PFSK-1 (cell line): Measurements from ENCODE around the gene MGST2.

ENCODE experiments used
- FOXP2 ChIP-seq: optimal IDR thresholded peaks from 2 replicates; pipeline ENCODE3; 2011; ENCODE audit warnings: borderline replicate concordance, control low read depth, inconsistent platforms; ENCODE audit not compliant: insufficient read depth; ENCODE audit errors: extremely low read length, extremely low read depth
- POLR2AphosphoS5 ChIP-seq: IDR thresholded peaks from 2 replicates; pipeline ENCODE4 v1.6.1; 2012; ENCODE audit warnings: low read depth, mild to moderate bottlenecking, control low read depth, low read length, moderate library complexity
- REST ChIP-seq, 2 experiments: IDR thresholded peaks; 2 replicates each; pipeline versions ENCODE4 v1.6.1 to v1.8.0; 2011 to 2012; ENCODE audit warnings: low read depth in 2 of 2, low read length in 2 of 2, control low read depth in 1 of 2, inconsistent platforms in 1 of 2, mild to moderate bottlenecking in 1 of 2, moderate library complexity in 1 of 2; ENCODE audit not compliant: insufficient read depth in 1 of 2
- SIN3A ChIP-seq: IDR thresholded peaks from 2 replicates; pipeline ENCODE4 v1.6.1; 2012; ENCODE audit warnings: mild to moderate bottlenecking, low read length, moderate library complexity, borderline replicate concordance; ENCODE audit not compliant: insufficient read depth
- TAF1 ChIP-seq: IDR thresholded peaks from 2 replicates; pipeline ENCODE4 v1.6.1; 2012; ENCODE audit warnings: low read length, control low read depth, borderline replicate concordance; ENCODE audit not compliant: insufficient read depth

MGST2 gene

GRCh38 chr4:139645458-139645857 lies 20.2 kb upstream of the MGST2 start:
- TF ChIP-seq SIN3A, result no peak

- no peak for TF ChIP-seq REST (IDR thresholded peaks at IDR 0.05; ENCODE audit: insufficient read depth in 1 of 2, low read depth in 2 of 2, low read length in 2 of 2)
- no peak for TF ChIP-seq TAF1
- TF ChIP-seq POLR2AphosphoS5, result no peak
- no peak for TF ChIP-seq SIN3A
- TF ChIP-seq FOXP2, result no peak
Observed at GRCh38 chr4:139647184-139647583, 18.4 kb upstream of the MGST2 start.

- TF ChIP-seq POLR2AphosphoS5 (no peak), TAF1 (no peak), FOXP2 (no peak), SIN3A (no peak), REST (IDR thresholded peaks at IDR 0.05; ENCODE audit: insufficient read depth in 1 of 2, low read depth in 2 of 2, low read length in 2 of 2) (no peak)
Observed at GRCh38 chr4:139647952-139648351, 17.7 kb upstream of the MGST2 start.

GRCh38 chr4:139651282-139652194 lies 14.1 kb upstream of the MGST2 start:
- TF ChIP-seq REST (IDR thresholded peaks at IDR 0.05; ENCODE audit: insufficient read depth in 1 of 2, low read depth in 2 of 2, low read length in 2 of 2) (no peak), SIN3A (0 out of 2 replicates have a peak, but pooled peaks have one; percentile 55), TAF1 (no peak)

GRCh38 chr4:139654516-139654915 lies 11.1 kb upstream of the MGST2 start:
- TF ChIP-seq FOXP2 (no peak), REST (IDR thresholded peaks at IDR 0.05; ENCODE audit: insufficient read depth in 1 of 2, low read depth in 2 of 2, low read length in 2 of 2) (no peak), TAF1 (no peak)
